ENCODE measurements around the gene CBLC.
"Not testable (repeated sequence)": the region's sequence is repeated elsewhere in the genome, so short reads cannot be mapped to it uniquely, and the experiment has no call there.

The CBLC gene

GRCh38 chr19:44820648-44821609 is 43.2 kb downstream of the CBLC start:
- FAIRE-seq, result no peak
- no peak for TF ChIP-seq POLR2A (IDR thresholded peaks at IDR 0.05; ENCODE audit: low read depth, low read length)
- DNase-seq (ENCODE audit: insufficient read length, low spot score), result no peak

- no peak for TF ChIP-seq POLR2A (IDR thresholded peaks at IDR 0.05; ENCODE audit: low read depth, low read length)
- FAIRE-seq (no peak), DNase-seq (ENCODE audit: insufficient read length, low spot score) (no peak)
Observed at GRCh38 chr19:44822177-44822576, 44.5 kb downstream of the CBLC start.

GRCh38 chr19:44822670-44823372 is 45.1 kb downstream of the CBLC start:
- DNase-seq (ENCODE audit: insufficient read length, low spot score) (no peak), FAIRE-seq (no peak)
- TF ChIP-seq POLR2A (IDR thresholded peaks at IDR 0.05; ENCODE audit: low read depth, low read length), result no peak

- no peak for FAIRE-seq
- DNase-seq (ENCODE audit: insufficient read length, low spot score), result no peak
- TF ChIP-seq POLR2A (IDR thresholded peaks at IDR 0.05; ENCODE audit: low read depth, low read length), result no peak
Observed at GRCh38 chr19:44823373-44823698, 45.6 kb downstream of the CBLC start.

GRCh38 chr19:44824761-44825160 is 47.1 kb downstream of the CBLC start:
- FAIRE-seq (no peak), DNase-seq (ENCODE audit: insufficient read length, low spot score) (no peak)
- no peak for TF ChIP-seq POLR2A (IDR thresholded peaks at IDR 0.05; ENCODE audit: low read depth, low read length)

GRCh38 chr19:44832875-44833274 is 55.2 kb downstream of the CBLC start:
- DNase-seq (ENCODE audit: insufficient read length, low spot score); FAIRE-seq: not testable (repeated sequence)

DNA sequence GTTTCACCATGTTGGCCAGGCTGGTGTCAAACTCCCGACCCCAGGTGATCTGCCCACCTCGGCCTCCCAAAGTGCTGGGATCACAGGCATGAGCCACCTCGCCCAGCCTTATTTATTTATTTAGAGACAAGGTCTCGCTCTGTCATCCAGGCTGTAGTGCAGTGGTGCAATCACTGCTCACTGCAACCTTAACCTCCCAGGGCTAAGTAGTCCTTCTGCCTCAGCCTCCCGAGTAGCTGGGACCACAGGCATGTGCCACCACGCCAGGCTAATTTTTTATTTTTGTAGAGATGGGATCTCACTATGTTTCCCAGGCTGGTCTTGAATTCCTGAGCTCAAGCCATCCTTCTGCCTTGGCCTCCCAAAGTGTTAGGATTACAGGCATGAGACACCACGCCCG is 56.7 kb downstream of the CBLC start:
- not testable (repeated sequence) for FAIRE-seq; DNase-seq (ENCODE audit: insufficient read length, low spot score)

- no peak for TF ChIP-seq POLR2A (IDR thresholded peaks at IDR 0.05; ENCODE audit: low read depth, low read length)
- FAIRE-seq (no peak), DNase-seq (ENCODE audit: insufficient read length, low spot score) (no peak)
Observed at GRCh38 chr19:44839276-44839675, 61.6 kb downstream of the CBLC start.

DNA sequence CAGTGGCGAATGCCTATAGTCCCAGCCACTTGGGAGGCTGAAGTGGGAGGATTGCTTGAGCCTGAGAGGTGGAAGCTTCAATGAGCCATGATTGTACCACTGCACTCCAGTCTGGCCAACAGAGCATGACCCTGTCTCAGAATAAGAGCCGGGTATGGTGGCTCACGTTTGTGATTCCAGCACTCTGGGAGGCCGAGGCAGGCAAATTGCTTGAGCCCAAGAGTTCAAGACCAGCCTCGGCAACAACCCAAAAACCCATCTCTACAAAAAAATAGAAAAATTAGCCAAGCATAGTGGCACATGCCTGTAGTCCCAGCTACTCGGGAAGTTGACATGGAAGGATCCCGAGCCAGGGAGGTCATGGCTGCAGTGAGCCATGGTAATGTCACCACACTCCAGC is 63.1 kb downstream of the CBLC start:
- DNase-seq (ENCODE audit: insufficient read length, low spot score) (no peak), FAIRE-seq (no peak)
- TF ChIP-seq POLR2A (IDR thresholded peaks at IDR 0.05; ENCODE audit: low read depth, low read length), result no peak

GRCh38 chr19:44841231-44841630 is 63.5 kb downstream of the CBLC start:
- DNase-seq (ENCODE audit: insufficient read length, low spot score) (no peak), FAIRE-seq (no peak)
- no peak for TF ChIP-seq POLR2A (IDR thresholded peaks at IDR 0.05; ENCODE audit: low read depth, low read length)

GRCh38 chr19:44845286-44845611 is 67.6 kb downstream of the CBLC start:
- no peak for TF ChIP-seq POLR2A (IDR thresholded peaks at IDR 0.05; ENCODE audit: low read depth, low read length)
- DNase-seq (ENCODE audit: insufficient read length, low spot score) (no peak), FAIRE-seq (no peak)

DNA sequence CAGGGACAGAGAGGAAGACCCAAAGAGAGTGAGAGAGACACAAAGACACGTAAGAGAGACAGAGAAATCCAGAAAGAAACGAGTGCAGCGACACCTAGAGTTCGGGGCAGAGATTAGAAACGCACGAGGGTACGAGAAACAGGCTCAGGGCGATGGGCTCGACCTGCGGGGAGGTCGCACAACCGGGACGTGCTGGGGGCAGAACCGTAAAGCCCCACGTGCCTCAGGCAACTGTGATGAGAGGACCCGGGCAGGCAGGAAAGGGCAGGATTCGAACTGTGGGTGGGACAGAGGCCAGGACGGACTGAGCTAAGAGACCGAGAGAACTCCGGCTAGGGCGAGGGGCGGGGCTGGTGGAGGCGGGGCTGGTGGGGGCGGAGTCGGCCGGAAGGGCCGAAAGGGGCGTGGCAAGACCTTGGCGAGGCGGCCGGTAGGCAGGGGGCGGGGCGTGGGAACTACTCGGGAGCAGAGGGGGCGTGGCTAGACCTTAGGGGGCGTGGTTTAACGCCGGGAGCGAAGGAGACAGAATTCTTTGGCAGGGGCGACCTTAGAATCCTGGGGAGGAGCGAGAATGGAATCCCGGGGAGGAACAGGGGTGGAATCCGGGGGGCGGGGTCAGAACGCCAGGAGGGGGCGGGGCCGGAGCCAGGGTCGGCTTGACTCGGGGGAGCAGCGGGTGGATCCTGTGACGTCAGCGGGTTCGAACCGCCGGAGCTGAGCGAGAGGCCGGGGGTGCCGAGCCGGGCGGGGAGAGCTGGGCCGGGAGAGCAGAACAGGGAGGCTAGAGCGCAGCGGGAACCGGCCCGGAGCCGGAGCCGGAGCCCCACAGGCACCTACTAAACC is 68.1 kb downstream of the CBLC start, which contains the start of gene NECTIN2:
Gene NECTIN2, plus strand, starts transcription at position 686 of the 843 bp plus-strand sequence. CDS start 229 bp downstream, outside the sequence.
- no peak for FAIRE-seq
- TF ChIP-seq POLR2A (IDR thresholded peaks at IDR 0.05; ENCODE audit: low read depth, low read length), result peak; percentile 55; the same call in 1 of the 2 replicates
- peak; percentile 90 for DNase-seq (ENCODE audit: insufficient read length, low spot score)

GRCh38 chr19:44846455-44847143 is 68.9 kb downstream of the CBLC start:
- TF ChIP-seq POLR2A (IDR thresholded peaks at IDR 0.05; ENCODE audit: low read depth, low read length), result no peak
- no peak for FAIRE-seq
- DNase-seq (ENCODE audit: insufficient read length, low spot score), result no peak
